ENCODE data around the gene OTUD7B.
"Not testable (repeated sequence)": the region's sequence is repeated elsewhere in the genome, so short reads cannot be mapped to it uniquely, and the experiment has no call there.

OTUD7B gene

DNA sequence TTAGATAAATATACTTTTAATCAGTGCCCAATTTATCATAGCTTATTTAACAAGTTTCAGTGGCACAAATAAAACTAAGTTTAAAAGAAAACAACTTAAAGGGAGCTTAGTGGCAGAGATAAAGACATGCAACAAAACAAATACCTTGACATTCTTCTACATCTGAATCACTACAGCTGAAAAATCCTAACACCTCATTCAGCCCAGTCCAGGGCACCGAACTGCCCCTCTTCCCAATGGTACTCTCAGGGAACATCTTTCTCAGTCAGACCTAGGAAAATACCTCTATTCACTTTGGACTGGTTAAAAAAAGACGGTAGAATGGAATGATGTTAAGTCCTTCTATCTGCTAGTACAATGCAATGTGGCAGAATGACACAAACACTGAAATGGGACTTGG is 8.3 kb downstream of the OTUD7B start:
- no peak for DNase-seq (ENCODE audit: low read depth)

DNA sequence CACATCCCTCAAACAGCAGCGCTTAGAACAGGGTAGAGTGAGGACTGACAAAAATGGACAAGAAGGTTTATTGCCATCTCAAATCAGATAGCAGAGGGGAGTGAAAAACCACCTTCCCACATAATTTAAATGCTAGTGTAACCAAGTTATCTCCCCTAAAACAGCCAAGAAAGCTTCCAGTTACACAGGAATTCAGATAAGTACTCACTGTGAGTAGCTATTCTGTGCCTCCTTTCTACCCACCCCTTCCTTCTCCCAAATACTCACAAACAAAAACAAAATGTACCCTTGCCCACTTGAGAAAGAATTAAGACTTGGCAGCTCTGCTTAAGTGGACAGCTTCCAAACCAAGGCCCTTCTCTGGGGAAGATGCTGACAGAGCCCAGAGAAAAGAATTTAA is 9.1 kb downstream of the OTUD7B start:
- DNase-seq (ENCODE audit: low read depth): no peak

DNA sequence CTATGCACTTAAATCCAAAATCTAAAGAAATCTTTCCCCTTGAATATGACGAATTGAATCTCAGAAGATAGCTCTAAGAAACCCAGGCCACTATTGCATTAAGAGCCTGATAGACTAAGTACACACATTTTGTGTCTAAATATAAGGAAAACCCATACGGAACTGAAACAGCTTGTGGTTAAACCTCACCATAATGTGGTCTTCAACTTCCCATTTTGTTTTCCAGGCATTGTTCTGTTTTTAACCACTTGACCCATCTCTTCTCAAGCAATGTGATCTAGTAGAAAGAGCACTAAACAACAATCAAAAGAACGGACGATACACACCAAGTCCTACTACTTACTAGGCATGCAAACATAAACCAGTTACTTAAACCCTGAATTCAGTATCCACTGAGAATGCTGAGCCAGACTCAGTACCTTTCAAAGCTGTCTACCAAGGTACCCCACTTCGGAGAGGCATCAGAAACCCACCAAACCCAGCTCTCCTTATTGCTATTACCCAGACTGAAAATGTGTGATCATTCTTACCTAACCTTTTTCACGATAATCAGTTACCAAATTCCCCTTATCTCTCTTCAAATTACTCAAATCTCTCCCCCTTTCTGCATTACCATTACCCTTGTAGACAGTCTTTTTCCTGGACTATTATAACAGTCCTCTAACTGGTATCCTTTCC is 12.8 kb downstream of the OTUD7B start:
- DNase-seq (ENCODE audit: low read depth): no peak

DNA sequence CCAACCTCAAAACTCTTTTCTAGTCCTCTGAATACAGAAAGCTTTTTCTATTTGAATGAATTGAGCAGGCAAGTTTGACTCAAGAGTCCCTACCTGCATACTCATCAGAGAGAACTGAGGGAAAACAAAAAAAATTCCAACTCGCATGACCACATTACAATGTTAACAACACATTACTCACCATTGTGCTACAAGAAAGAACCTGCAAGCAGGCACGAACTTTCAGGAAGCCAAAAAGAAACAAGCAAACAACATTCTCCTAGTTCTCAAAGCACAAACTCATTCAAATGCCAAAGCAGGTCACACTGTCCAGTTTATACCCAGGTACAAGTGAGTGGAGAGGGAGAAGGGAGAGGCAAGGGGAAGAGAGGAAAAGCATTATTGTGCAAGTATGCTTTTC is 14.6 kb downstream of the OTUD7B start:
- no peak for DNase-seq (ENCODE audit: low read depth)

DNA sequence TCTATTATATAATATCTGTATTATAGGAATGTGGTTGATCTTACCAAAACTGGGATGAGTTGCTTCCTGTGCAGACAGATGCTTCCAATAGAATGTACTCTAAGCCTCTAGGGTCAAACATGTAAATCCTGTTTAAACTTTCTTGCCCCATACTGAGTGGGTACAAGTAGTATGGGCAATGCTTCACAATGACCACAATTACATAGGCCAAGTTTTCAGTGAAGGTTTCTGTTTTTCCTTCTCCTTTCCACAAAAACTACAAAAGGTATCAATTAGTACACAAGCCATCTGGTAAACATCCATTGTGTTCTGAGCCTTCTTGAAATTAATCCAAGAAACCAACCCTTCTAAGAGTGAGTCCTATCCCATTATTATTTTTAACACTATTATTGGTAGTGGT is 16.8 kb downstream of the OTUD7B start:
- no peak for DNase-seq (ENCODE audit: low read depth)

DNA sequence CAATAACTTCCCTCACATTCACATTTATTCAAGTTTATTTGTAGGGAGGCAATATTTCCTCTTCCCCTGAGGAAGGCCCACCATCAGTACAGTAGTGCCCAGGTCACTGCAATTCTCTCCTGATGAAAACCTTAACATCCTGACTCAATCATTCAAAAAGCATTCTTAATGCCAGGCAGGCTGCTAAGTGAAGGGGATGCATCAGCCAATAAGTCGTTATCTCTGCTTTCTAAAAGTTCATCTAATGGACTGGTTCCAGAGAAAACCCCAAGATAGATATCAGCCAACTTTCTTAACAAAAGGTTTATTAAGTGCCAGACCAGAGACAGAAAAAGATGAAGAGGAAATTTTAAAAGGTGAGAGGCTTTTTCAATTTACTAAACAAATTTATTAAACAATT is 17.3 kb downstream of the OTUD7B start:
- DNase-seq (ENCODE audit: low read depth): no peak

DNA sequence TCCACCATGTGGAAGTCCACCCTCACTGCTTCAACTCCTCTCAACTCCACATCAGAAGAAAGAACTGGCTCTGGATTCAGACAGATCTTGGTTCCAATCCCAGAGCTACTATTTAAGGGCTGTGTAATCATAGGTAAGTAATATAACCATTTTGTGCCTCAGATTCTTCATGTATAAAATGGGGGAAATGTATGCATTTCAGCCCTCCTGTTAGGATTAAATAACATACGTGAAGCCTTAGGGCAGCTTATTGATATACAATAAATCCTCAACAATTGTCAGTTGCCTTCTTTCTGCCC is 23.3 kb downstream of the OTUD7B start:
- no peak for DNase-seq (ENCODE audit: low read depth)

DNA sequence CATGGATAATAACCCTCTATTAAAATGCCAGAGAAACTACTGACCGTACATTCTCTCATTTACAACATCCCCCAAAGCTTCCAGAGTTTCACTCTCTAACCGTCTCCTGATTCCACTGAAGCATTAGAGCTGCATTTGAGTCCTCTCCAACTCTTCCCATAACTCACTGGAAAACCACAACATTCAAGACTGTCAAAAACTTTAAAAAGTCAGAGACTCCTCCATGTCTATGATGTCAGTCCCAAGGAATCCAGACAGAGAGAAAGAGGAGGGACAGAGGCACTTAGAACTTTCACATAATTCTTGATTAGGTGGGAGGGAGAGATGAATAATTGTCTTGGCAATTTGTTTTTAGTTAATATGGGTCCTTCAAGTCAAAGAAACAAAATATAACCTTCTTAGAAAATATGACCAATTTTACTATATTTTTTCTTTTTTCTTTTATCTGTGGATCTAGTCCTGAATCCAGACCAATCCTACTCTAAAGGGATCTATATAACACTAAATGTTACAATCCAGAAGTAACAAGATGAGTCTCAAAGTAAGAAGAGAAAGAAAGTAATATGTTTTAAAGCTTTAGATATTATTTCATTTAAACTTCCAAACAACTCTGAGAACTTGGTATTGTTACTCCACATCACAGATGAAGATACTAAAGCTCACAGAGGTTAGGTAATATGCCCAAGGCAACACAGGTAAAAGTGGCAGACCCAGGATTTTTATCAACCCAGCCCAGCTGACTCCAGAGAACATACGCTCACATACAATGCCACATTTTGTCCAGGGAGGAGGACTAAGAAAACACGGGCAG is 23.8 kb downstream of the OTUD7B start:
- no peak for DNase-seq (ENCODE audit: low read depth)

DNA sequence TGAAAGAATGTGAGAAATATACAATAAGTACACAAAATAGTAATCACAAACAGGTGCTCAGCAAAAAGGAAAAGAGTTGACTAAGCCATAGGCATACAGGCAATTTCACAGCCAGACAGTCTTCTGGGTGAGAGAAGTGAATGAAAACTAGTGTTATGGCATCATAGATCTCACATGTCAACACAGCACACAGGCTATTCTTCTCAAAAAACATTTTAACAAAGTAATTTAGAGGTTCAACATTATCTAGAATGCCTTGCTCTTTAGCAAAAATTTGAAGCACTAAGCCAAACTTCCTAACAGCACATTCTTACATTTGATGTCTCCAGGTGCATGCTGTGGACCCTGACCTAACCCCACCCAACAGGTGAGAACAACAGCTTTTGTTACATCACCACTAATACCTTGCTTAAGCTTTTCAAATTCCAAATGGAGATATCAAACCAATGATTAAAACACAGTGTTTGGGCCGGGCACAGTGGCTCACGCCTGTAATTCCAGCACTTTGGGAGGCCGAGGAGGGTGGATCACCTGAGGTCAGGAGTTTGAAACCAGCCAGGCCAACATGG is 30.5 kb downstream of the OTUD7B start:
- DNase-seq (ENCODE audit: low read depth): no peak

DNA sequence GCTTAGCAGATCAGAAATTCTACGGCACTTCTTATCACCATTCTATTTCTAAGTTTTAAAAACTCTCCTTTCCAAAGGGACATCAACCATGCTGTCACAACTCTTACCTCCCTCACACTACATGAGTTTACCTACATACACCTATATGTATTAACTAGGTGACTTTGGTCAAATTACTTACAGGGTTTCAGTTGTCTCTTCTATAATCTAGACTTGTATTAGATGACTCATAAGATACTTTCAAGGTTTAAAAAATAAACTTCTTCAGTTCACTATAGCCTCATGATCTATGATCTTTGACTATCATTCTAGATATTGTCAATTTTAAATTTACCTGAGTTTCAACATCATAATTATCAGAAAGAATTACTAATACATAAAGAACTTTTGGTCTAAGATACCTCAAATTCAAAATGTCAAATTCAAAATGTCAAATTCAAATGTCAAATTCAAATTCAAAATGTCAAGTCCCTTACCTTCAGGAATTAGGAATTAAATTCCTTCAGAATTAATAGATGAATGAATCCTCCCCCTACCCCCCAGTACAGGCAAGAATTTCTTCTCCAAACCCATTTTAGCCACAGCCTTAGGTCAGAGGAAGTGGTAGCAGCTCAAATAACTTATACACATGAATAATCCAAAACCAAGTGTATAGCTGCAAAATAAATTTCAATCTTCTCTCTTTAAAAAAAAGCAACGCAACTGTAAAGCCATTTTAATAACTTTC is 31.1 kb downstream of the OTUD7B start:
- DNase-seq (ENCODE audit: low read depth): no peak

DNA sequence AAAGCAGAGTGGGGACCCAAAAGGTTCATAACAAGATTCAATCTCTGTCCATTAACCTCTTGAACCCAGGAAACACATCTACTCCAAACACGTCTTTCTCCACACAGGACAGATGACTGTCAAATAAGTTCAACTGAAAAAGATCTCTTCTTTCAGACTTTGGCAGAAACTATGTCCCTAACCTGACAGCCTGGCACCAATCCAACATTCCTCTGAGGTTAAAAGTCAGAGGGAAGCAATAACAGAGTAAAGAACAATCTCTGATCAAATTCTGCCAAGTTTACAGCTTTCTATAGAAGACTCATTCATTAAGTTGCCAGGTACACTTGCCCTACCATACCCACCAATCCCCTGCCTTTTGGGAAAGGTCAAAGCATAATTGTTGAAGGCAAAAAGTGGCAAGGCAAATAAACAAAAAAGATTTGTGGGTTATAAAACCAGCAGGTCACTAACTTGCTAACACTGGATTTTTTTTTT is 31.9 kb downstream of the OTUD7B start:
- DNase-seq (ENCODE audit: low read depth): no peak

DNA sequence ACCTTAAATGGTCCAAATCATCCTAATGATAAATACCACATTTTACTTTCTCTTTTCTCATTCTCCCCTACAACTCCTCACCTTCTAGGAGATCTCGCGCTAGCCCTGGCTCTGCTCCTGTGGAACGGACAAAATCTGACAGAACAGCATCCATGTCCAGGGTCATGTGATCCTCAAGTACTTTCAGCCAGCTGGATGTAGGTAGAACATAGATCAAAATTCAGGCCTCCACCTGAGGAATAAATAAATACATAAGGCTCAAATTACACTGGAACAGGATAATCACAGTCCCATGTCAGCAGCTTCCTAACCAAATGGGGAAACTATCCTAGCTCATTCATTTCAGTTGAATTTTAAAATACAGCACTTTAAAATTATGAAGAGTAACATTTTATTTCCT is 33.2 kb downstream of the OTUD7B start:
- DNase-seq (ENCODE audit: low read depth): no peak

DNA sequence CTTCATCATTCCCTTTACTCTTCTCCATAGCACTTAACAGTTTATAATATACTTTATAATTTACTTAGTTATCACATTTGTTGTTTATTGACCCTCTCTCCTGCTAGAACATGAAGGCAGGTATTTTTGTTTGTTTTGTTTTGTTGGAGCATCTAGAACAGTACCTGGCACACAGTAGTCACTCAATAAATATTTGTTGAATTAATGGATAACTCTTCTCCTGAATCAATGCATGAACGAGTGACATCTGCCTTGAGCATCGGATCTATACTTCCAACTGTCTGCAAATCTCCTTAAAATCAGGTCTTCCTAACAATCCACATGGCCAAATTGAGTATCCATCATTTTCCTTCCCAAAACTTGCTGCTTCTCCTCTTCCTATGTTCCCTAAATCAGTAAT is 38.0 kb downstream of the OTUD7B start:
- no peak for DNase-seq (ENCODE audit: low read depth)

DNA sequence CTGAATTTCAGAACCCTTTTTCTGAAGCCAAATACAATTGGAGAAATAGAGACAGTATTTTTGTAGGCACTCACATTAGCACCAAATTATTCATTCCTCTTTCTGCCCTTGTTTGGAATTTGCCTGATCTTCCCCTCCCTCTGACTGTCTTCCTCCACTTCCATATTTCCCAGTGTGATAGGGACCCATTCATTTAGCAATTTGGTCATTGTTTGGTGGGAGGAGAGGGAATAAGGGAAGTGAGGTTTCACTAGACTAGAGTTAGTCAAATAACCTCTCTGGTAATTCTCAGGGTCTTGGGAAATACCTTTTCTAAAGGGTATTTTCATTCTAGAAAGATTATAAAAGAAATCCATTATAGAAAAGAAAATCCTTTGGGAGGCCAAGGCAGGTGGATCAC is 42.9 kb downstream of the OTUD7B start:
- no peak for DNase-seq (ENCODE audit: low read depth)

DNA sequence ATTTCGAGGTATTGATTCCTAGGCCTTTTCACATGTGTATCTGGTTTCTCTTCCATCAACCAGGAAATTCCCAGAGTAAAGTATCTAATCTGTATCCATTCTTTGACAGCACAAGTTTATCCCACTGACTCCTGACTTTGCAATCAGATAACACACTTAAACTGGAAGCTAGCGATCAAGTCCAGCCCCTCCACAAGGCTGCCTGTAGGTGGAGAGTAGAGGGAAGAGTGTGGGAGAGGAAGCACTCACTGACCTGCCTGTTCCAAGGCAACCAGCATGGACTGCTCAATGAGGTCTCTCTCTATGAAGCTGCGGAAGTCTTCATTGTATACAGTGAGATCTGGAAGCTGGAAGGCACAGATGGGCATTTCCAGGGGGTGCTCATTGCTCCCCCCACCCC is 43.5 kb downstream of the OTUD7B start:
- DNase-seq (ENCODE audit: low read depth): no peak

DNA sequence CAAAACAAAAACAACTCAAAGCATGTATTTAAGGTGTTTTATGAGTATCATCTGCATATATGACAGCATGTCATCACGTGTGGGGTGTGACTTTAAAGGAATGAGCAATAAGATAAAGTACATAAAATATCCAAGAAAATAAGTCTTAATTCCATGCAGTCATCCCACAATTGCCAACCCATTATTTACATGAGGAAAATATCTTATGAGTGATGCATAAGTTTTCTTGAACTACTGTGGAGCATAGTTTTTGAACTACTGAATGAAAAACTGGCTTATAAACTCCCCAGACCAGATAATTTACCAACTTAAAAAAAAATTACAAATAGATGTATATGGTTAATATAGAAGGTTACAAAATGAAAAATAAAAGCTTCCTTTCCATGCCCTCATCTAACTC is 44.1 kb downstream of the OTUD7B start:
- DNase-seq (ENCODE audit: low read depth): no peak

DNA sequence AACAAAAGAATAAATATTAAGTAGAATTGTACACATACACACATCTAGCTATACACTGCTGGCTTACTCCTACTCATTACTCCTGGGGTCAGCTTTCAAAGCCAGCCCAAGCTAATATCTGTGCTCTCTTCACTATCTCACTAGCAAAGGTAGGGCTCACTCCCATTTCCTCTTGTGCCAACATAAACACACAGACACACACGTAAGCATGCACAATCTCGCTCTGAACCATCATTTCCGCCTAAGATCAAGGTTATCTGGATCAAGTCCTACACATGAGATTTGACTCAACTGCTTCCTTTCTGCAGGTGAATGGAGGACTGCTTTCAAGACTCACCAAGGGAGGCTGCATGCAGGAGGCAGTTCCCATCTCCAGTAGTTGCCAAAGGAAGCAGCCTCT is 45.1 kb downstream of the OTUD7B start:
- DNase-seq (ENCODE audit: low read depth): no peak

DNA sequence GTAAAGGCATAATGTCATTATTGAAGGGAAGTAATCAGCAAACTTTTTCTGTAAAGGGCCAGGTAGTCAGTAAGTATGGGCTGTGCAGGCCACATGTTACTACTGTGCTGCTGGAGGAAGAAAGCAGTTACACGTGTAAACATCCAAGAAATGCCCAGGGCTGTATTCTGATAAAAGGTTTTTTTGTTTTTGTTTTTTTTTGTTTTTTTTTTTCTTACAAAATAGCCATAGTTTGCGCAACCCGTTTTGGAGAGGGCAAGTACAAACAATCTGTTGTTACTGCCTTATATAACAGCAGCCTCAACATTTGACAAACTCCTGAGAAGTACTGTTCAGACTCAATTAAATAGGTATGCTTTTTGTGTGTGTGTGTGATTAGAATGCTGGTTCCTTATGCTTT is 47.2 kb downstream of the OTUD7B start:
- no peak for DNase-seq (ENCODE audit: low read depth)

DNA sequence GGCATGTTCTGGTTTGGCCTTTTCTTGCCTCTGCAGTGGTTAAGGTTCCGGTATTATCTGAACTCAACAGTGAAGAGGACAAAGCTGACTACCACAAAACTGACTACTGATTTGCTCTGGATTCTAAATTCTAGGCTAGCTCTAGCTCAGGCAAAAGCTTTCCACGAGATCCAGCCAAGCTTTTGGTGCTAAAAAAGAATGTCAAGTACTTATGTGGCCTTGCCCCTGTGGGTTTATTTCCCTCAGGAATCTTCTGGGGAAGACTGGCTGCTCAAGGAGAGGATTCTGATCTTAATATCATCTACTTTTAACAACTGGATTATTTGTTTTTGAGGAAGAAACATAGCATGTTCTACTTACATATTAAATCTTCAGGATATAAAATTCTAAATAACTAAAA is 47.8 kb downstream of the OTUD7B start:
- DNase-seq (ENCODE audit: low read depth): no peak

DNA sequence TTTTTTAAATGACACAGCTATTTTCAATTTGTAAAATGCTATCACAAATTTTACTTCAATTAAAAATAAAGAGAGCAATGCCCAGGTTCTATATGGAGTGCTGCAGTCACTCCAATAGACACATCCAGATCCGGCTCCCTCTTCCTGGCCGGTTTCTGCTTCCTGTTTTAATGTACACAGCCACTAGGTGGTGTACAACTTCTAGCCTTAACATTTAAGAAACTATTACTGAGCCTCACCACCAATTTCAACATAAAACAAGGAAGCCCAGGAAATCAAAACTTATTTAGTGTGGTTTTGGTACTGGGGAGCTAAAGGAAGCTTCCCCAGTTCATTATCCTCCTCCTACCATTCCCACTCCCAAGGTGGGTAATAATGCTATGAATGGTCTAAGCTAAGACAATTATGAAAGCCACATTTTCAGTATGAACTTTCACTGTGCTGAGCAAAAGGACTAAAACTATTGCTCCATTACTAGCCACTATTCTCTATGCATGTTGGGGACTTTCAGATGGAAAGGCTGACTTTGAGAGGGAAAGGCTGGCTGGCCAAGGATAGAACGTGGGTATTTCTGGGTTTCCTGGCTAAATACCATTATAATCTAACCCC is 48.4 kb downstream of the OTUD7B start:
- DNase-seq (ENCODE audit: low read depth): no peak

DNA sequence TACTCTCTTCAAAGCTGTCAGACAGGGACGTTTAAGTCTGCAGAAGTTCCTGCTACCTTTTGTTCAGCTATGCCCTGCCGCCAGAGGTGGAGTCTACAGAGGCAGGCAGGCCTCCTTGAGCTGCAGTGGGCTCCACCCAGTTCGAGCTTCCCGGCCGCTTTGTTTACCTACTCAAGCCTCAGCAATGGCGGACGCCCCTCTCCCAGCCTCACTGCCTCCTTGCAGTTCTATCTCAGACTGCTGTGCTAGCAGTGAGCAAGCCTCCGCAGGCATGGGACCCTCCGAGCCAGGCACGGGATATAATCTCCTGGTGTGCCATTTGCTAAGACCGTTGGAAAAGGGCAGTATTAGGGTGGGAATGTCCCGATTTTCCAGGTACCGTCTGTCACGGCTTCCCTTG is 53.0 kb downstream of the OTUD7B start:
- not testable (repeated sequence) for DNase-seq (ENCODE audit: low read depth)

DNA sequence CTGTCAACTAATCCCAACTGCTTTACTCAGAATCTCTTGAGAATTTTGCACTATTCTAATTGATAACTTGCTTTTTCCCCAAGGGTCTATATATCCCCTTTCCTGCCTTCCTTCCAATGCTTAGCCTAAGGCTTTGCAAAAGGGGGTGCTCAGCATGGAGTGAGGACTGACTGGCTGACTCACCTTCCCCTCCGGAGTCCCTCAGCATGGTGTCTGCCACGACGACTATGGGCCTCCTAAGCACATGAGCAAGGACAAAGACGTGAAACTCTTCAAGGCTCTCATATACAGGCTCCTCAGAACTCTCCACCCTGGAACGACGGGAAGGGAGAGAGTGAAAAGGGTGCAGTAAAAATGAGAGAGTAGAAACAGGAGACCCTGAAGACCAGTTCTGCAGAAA is 60.6 kb downstream of the OTUD7B start:
- DNase-seq (ENCODE audit: low read depth): no peak

DNA sequence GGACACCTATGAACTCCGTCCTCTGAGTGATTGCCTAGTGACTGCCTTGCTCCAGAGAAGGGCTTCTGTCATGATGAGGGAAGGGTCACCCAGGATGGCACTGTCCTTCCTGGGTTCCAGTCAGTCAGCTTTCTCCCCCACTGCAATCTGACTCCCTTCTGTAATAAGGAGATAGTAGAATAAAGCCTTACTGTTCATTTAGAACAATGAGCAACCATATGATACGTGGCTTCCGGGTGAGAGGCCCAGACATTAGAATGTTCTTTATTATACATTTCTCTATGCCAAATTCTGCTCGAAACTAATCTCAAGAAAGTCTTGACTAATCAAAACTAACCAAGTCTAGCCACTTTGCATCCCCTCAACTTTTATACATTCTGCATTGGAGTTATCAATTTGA is 65.3 kb downstream of the OTUD7B start:
- DNase-seq (ENCODE audit: low read depth): no peak

All from T-helper 22 cell (primary cell).